GM12864 (cell line): ENCODE results near the gene HDAC4.

ENCODE experiments used
- DNase-seq: peaks from one replicate; pipeline ENCODE4 v3.0.0-alpha.2; 2011; ENCODE audit warnings: low read depth
- H3K4me3 ChIP-seq: 2 replicates; pipeline ENCODE4 v1.5.1; 2011; ENCODE audit warnings: mild to moderate bottlenecking, low read depth, low read length, control low read depth
- CTCF ChIP-seq: IDR thresholded peaks from 2 replicates; pipeline ENCODE4 v1.5.1; 2011; ENCODE audit warnings: low read depth, mild to moderate bottlenecking, moderate library complexity, low read length, control low read depth, inconsistent platforms; ENCODE audit errors: missing control alignments

The HDAC4 gene

GRCh38 chr2:239257511-239257937, 143.3 kb downstream of the HDAC4 start:
- TF ChIP-seq CTCF, result no peak
- no peak overlapping the region for H3K4me3 ChIP-seq
- no peak for DNase-seq

GRCh38 chr2:239256350-239256743, 144.5 kb downstream of the HDAC4 start:
- TF ChIP-seq CTCF, result no peak
- no peak for DNase-seq

GRCh38 chr2:239255628-239256349, 145.0 kb downstream of the HDAC4 start:
- no peak for TF ChIP-seq CTCF
- H3K4me3 ChIP-seq, result no peak overlapping the region
- DNase-seq, result no peak

More at GRCh38 chr2:239256350-239256743, 144.5 kb downstream of the HDAC4 start:
- no peak overlapping the region for H3K4me3 ChIP-seq

- DNase-seq, result no peak
- no peak for TF ChIP-seq CTCF
- H3K4me3 ChIP-seq, result no peak overlapping the region
Observed at GRCh38 chr2:239255218-239255617, 145.6 kb downstream of the HDAC4 start.

GRCh38 chr2:239253701-239254436, 147.0 kb downstream of the HDAC4 start:
- no peak overlapping the region for H3K4me3 ChIP-seq
- TF ChIP-seq CTCF, result no peak
- DNase-seq, result no peak

- no peak for TF ChIP-seq CTCF
- no peak overlapping the region for H3K4me3 ChIP-seq
- DNase-seq, result no peak
Observed at GRCh38 chr2:239253264-239253663, 147.6 kb downstream of the HDAC4 start.
